Calu3 (cell line): ENCODE data around the gene RNF141. TPM values are rescaled to one million over a fixed set of nuclear protein-coding genes. Genes with fewer than 3 reads are reported as not detected.

Experiments
- BruUV-seq: library from RNA; stranded (reverse); fragments of 400-500 nt; replicated peaks from 2 replicates; lab custom pipeline; 2021; lab: Mats Ljungman, UMichigan
- CTCF ChIA-PET: fragments of 300-600 bp; sonication (Branson Sonifier 250); formaldehyde crosslinking; loops from one replicate; lab custom pipeline; 2022; ENCODE audit warnings: antibody characterized with exemption; lab: Charles Lee
- DNase-seq: peaks from one replicate; pipeline ENCODE4 v3.0.0; 2022
- H3K27ac Mint-ChIP-seq: one replicate; pipeline ENCODE4 v1.8.0; 2022; ENCODE audit warnings: mixed read lengths; ENCODE audit not compliant: unreplicated experiment
- H3K27me3 Mint-ChIP-seq: one replicate; pipeline ENCODE4 v1.8.0; 2022; ENCODE audit warnings: mixed read lengths; ENCODE audit not compliant: unreplicated experiment
- H3K36me3 Mint-ChIP-seq: one replicate; pipeline ENCODE4 v1.8.0; 2022; ENCODE audit warnings: mild to moderate bottlenecking, moderate library complexity, mixed read lengths; ENCODE audit not compliant: insufficient read depth, unreplicated experiment
- H3K4me1 Mint-ChIP-seq: one replicate; pipeline ENCODE4 v1.8.0; 2022; ENCODE audit warnings: mild to moderate bottlenecking, low read depth, mixed read lengths; ENCODE audit not compliant: unreplicated experiment
- H3K4me3 Mint-ChIP-seq: one replicate; pipeline ENCODE4 v1.8.0; 2022; ENCODE audit warnings: mild to moderate bottlenecking, low read depth, moderate library complexity, mixed read lengths; ENCODE audit not compliant: unreplicated experiment
- H3K9me3 Mint-ChIP-seq: one replicate; pipeline ENCODE4 v1.8.0; 2022; ENCODE audit warnings: low read depth, mixed read lengths; ENCODE audit not compliant: unreplicated experiment
- CTCF ChIP-seq: fragments of 200-600 bp; IDR thresholded peaks from one replicate; pipeline ENCODE4 v1.8.0; 2022; ENCODE audit warnings: antibody characterized with exemption; ENCODE audit not compliant: unreplicated experiment
- intact Hi-C: fragments of 100-400 bp; cut with micrococcal nuclease; formaldehyde crosslinking; loops from one replicate; pipeline ENCODE4 v1.10.0; 2022; ENCODE audit not compliant: unreplicated experiment
- total RNA-seq: library from RNA; stranded (reverse); gene quantifications from 2 replicates; pipeline ENCODE4 v1.2.3, GENCODE V29; 2022

The RNF141 gene
- total RNA-seq, 1 experiment from 2014 or later: 33.9 TPM

GRCh38 chr11:10481560-10482349 lies 59.2 kb downstream of the RNF141 start:
- CTCF ChIA-PET: no interaction called here
- intact Hi-C loops: no loop called here

GRCh38 chr11:10480760-10481159 lies 60.2 kb downstream of the RNF141 start:
- intact Hi-C loops: no loop called here
- H3K27ac Mint-ChIP-seq: no peak overlapping the region
- no peak for TF ChIP-seq CTCF
- H3K9me3 Mint-ChIP-seq: no peaks in the 10 kb centered on the region
- no TSS peak for BruUV-seq
- H3K4me3 Mint-ChIP-seq: no peak overlapping the region
- H3K36me3 Mint-ChIP-seq: no peaks in the 10 kb centered on the region
- no peak for DNase-seq
- H3K4me1 Mint-ChIP-seq: no peaks in the 10 kb centered on the region
- no peaks in the 10 kb centered on the region for H3K27me3 Mint-ChIP-seq
- CTCF ChIA-PET: no interaction called here

More at GRCh38 chr11:10481560-10482349, 59.2 kb downstream of the RNF141 start:
- no peak for TF ChIP-seq CTCF
- no peaks in the 10 kb centered on the region for H3K36me3 Mint-ChIP-seq
- H3K4me1 Mint-ChIP-seq: no peaks in the 10 kb centered on the region
- H3K4me3 Mint-ChIP-seq: no peak overlapping the region
- no peaks in the 10 kb centered on the region for H3K27me3 Mint-ChIP-seq
- DNase-seq: no peak
- H3K9me3 Mint-ChIP-seq: no peaks in the 10 kb centered on the region
- no TSS peak for BruUV-seq
- no peak overlapping the region for H3K27ac Mint-ChIP-seq

- H3K9me3 Mint-ChIP-seq: no peaks in the 10 kb centered on the region
- no peak for DNase-seq
- intact Hi-C loops: no loop called here
- CTCF ChIA-PET: no interaction called here
- H3K27ac Mint-ChIP-seq: no peak overlapping the region
- no peaks in the 10 kb centered on the region for H3K36me3 Mint-ChIP-seq
- H3K4me1 Mint-ChIP-seq: no peaks in the 10 kb centered on the region
- no peak overlapping the region for H3K4me3 Mint-ChIP-seq
- no peak for TF ChIP-seq CTCF
- no peaks in the 10 kb centered on the region for H3K27me3 Mint-ChIP-seq
- BruUV-seq: no TSS peak
These were observed 61.0 kb downstream of the RNF141 start for GRCh38 chr11:10480026-10480425.

GRCh38 chr11:10478574-10479550 lies 62.1 kb downstream of the RNF141 start:
- Mint-ChIP-seq H3K9me3 (no peaks in the 10 kb centered on the region), H3K36me3 (peaks cover 5% of the 10 kb centered on the region), H3K27me3 (no peaks in the 10 kb centered on the region), H3K27ac (no peak overlapping the region), H3K4me3 (no peak overlapping the region), H3K4me1 (no peaks in the 10 kb centered on the region)
- intact Hi-C loops: no loop called here
- no peak for DNase-seq
- no TSS peak for BruUV-seq
- CTCF ChIA-PET: interaction anchor here (0.9 kb wide), 1 partner anchor 9 kb away, joined by 3 read pairs; no protein-coding TSS in a partner anchor
- TF ChIP-seq CTCF: no peak
